HG03196 (cell line): ENCODE results near the gene HIF1A.

Experiments used
- ATAC-seq: cut with Tn5 transposase; IDR thresholded peaks from one replicate; pipeline ENCODE4 v1.9.1; 2021; ENCODE audit not compliant: unreplicated experiment

The HIF1A gene

DNA sequence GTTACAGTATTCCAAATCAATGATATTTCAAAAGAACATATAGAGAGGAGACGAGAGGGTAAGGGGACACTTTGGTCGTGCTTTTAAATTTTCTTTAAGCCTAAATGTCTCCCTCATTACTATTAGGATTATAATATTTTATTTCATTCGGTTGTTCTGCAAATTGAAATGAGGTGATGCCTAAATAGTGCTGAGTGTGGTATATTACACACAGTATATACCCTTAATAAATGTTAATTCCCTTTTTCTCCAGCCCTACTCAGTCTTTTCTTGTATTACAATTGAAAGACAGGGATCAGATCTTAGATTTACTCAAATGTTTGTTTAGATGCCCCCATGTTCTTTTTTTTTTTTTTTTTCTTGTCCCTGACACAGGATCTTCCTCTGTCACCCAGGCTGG is 74.6 kb downstream of the HIF1A start:
- no peak for ATAC-seq

DNA sequence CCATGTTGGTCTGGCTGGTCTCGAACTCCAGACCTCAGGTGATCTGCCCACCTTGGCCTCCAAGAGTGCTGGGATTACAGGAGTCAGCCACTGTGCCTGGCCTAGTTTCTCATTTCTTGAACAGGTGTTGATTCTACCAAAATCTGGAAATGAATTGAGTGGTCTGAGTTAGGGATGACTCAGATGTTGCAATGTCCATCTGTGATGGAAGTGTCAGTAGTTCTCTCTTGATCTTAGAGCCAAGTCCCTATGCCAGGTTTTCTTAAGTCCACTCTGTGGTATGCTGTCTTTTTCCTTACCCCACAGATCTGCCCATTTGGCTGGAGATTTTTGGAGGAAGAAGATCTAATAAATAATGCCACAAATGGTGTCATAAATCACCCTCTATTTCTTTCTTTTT is 79.5 kb downstream of the HIF1A start:
- ATAC-seq, result no peak

DNA sequence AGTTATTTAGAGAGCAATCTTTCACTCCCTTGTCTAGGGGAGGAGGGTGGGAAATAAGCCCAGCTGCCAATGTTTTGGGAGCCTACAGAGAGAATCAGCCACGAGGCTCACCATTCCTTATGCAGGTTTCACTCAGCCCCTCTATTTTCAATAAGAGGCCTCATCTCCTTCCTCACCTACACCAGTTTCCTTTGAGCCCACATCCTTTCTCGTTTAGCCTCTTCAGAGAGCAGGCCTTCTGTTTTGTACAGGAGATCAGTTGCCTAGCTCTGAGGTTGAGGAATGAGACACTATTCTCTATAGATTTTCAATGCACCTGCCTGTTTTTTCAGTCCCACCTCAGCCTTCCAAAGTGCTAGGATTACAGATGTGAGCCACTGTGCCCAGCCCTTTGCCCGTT is 84.8 kb downstream of the HIF1A start:
- no peak for ATAC-seq

- ATAC-seq, result no peak
Measured at GRCh38 chr14:61797309-61797708, 102.0 kb downstream of the HIF1A start.
